ENCODE data around the gene C2orf66. TPM values are rescaled to one million over a fixed set of nuclear protein-coding genes. Genes with fewer than 3 reads are reported as not detected.

Gene C2orf66
- polyA plus RNA-seq (2014; cell fraction: cytosol; rRNA removed): 0.21 TPM in 1 of 2 replicates, not detected in the other
- 0.57 TPM in 1 of 2 replicates, not detected in the other for polyA plus RNA-seq (2014; cell fraction: nucleus; rRNA removed)

- DNase-seq (ENCODE audit: low spot score): no peak
These were observed at the start of gene C2orf66 for GRCh38 chr2:196809260-196809659. Gene C2orf66, minus strand, starts transcription at chr2:196809355. Its CDS starts 19 bp downstream, at chr2:196809336.

- no peak for DNase-seq (ENCODE audit: low spot score)
These were observed 45.5 kb upstream of the C2orf66 start for GRCh38 chr2:196854629-196855028.

- DNase-seq (ENCODE audit: low spot score): no peak
These were observed 44.3 kb upstream of the C2orf66 start for GRCh38 chr2:196853301-196854087.

- DNase-seq (ENCODE audit: low spot score): no peak
These were observed 41.9 kb upstream of the C2orf66 start for GRCh38 chr2:196851088-196851487.

GRCh38 chr2:196849895-196850294 is 40.7 kb upstream of the C2orf66 start:
- peak; percentile 11 for DNase-seq (ENCODE audit: low spot score)

GRCh38 chr2:196846295-196846694 is 37.1 kb upstream of the C2orf66 start:
- DNase-seq (ENCODE audit: low spot score): no peak

GRCh38 chr2:196845371-196845770 is 36.2 kb upstream of the C2orf66 start:
- DNase-seq (ENCODE audit: low spot score): no peak

- DNase-seq (ENCODE audit: low spot score): no peak
These were observed 31.0 kb upstream of the C2orf66 start for GRCh38 chr2:196840171-196840570.

GRCh38 chr2:196839574-196839973 is 30.4 kb upstream of the C2orf66 start:
- no peak for DNase-seq (ENCODE audit: low spot score)

GRCh38 chr2:196836440-196836839 is 27.3 kb upstream of the C2orf66 start:
- DNase-seq (ENCODE audit: low spot score): no peak

GRCh38 chr2:196830701-196831100 is 21.5 kb upstream of the C2orf66 start:
- DNase-seq (ENCODE audit: low spot score): no peak

- DNase-seq (ENCODE audit: low spot score): no peak
These were observed 18.2 kb upstream of the C2orf66 start for GRCh38 chr2:196827356-196827755.

- no peak for DNase-seq (ENCODE audit: low spot score)
These were observed 14.8 kb upstream of the C2orf66 start for GRCh38 chr2:196823750-196824522.

GRCh38 chr2:196821195-196821594 is 12.0 kb upstream of the C2orf66 start:
- no peak for DNase-seq (ENCODE audit: low spot score)

- peak; percentile 10 for DNase-seq (ENCODE audit: low spot score)
These were observed 981 bp downstream of the C2orf66 start for GRCh38 chr2:196808083-196808665.

GRCh38 chr2:196804381-196804780 is 4.8 kb downstream of the C2orf66 start:
- DNase-seq (ENCODE audit: low spot score): no peak

- DNase-seq (ENCODE audit: low spot score): no peak
These were observed 6.8 kb downstream of the C2orf66 start for GRCh38 chr2:196802401-196802800.

GRCh38 chr2:196801674-196802261 is 7.4 kb downstream of the C2orf66 start:
- no peak for DNase-seq (ENCODE audit: low spot score)

- DNase-seq (ENCODE audit: low spot score): no peak
These were observed 10.2 kb downstream of the C2orf66 start for GRCh38 chr2:196798980-196799379.

GRCh38 chr2:196792865-196793264 is 16.3 kb downstream of the C2orf66 start:
- DNase-seq (ENCODE audit: low spot score): no peak

- DNase-seq (ENCODE audit: low spot score): no peak
These were observed 25.6 kb downstream of the C2orf66 start for GRCh38 chr2:196783431-196784094.

Measured in SK-N-DZ (cell line).